Stomach (tissue), 4 donors: ENCODE measurements around the gene NRM.

Experiments used
- EP300 ChIP-seq: sonication (generic); formaldehyde crosslinking; IDR thresholded peaks from one replicate; pipeline ENCODE4 v1.6.1; 2017; ENCODE audit warnings: antibody characterized with exemption
- POLR2A ChIP-seq, 4 donors: fragments of 450-650 bp; IDR thresholded peaks; one replicate each; pipeline ENCODE4 v1.6.1; 2016; ENCODE audit warnings: antibody characterized with exemption in 4 of 4, control low read depth in 2 of 4, mild to moderate bottlenecking in 1 of 4, moderate library complexity in 1 of 4
- TF ChIP-seq, protein P1 (sequence below), 7 experiments: fragments of 450-650 bp in 4 of 7; fragments of 200-600 bp in 3 of 7; sonication (generic) in 3 of 7; IDR thresholded peaks; one replicate each; pipeline ENCODE4 v1.5.1; 2016 to 2019; ENCODE audit warnings: antibody characterized with exemption in 7 of 7, control low read depth in 2 of 7, mild to moderate bottlenecking in 1 of 7

DNA sequence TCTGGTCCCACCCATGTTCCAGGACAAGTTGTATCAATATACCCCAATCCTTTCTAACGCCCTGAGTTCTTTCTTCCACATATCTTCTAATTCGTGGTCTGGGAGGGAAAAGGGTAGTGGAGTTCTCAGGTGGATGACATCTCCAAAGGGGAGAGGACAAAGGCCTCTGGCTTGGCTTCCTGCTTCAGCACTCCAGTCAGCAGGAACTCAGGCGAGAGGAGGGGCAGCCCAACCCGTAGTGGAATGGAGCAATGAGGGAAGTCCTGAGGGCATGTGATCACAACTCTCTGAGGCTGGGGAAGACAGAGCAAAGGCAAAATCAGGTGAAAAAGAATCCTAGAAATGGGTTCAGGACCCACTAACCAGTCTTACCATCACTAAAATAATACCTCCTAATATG lies 9.6 kb upstream of the NRM start:
- no peak for TF ChIP-seq EP300
- TF ChIP-seq POLR2A (IDR thresholded peaks at IDR 0.05) = no peak
- TF ChIP-seq, protein P1, sequence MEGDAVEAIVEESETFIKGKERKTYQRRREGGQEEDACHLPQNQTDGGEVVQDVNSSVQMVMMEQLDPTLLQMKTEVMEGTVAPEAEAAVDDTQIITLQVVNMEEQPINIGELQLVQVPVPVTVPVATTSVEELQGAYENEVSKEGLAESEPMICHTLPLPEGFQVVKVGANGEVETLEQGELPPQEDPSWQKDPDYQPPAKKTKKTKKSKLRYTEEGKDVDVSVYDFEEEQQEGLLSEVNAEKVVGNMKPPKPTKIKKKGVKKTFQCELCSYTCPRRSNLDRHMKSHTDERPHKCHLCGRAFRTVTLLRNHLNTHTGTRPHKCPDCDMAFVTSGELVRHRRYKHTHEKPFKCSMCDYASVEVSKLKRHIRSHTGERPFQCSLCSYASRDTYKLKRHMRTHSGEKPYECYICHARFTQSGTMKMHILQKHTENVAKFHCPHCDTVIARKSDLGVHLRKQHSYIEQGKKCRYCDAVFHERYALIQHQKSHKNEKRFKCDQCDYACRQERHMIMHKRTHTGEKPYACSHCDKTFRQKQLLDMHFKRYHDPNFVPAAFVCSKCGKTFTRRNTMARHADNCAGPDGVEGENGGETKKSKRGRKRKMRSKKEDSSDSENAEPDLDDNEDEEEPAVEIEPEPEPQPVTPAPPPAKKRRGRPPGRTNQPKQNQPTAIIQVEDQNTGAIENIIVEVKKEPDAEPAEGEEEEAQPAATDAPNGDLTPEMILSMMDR (IDR thresholded peaks at IDR 0.05) = no peak
